GM23338 (cell line): Measurements from ENCODE around the gene TEPSIN. TPM values are rescaled to one million over a fixed set of nuclear protein-coding genes. Genes with fewer than 3 reads are reported as not detected.

ENCODE experiments used
- ATAC-seq: fragments of 200-7000 bp; cut with Tn5 transposase; 3 replicates; pipeline ENCODE4 v1.9.1; 2020
- DNase-seq: peaks from one replicate; pipeline ENCODE4 v3.0.0-alpha.2; 2015; ENCODE audit warnings: low spot score
- H2AFZ ChIP-seq: fragments of 200-600 bp; sonication (generic); 2 replicates; pipeline ENCODE4 v1.8.0; 2016; ENCODE audit warnings: antibody characterized with exemption, mild to moderate bottlenecking, moderate library complexity
- H3F3A ChIP-seq: fragments of 200-600 bp; sonication (generic); replicated peaks from 2 replicates; pipeline ENCODE4 v1.8.0; 2017; ENCODE audit warnings: antibody characterized with exemption, mixed run types, low read depth
- H3K27ac ChIP-seq: fragments of 200-600 bp; sonication (generic); 2 replicates; pipeline ENCODE4 v1.6.1; 2016; ENCODE audit warnings: low read depth
- H3K27me3 ChIP-seq: fragments of 200-600 bp; sonication (generic); 2 replicates; pipeline ENCODE4 v1.8.0; 2016; ENCODE audit warnings: mild to moderate bottlenecking, mixed run types, moderate library complexity; ENCODE audit not compliant: insufficient read depth
- H3K36me3 ChIP-seq: fragments of 200-600 bp; sonication (generic); 2 replicates; pipeline ENCODE4 v1.8.0; 2016; ENCODE audit warnings: mild to moderate bottlenecking; ENCODE audit not compliant: insufficient read depth
- H3K4me1 ChIP-seq: fragments of 200-600 bp; sonication (generic); 2 replicates; pipeline ENCODE4 v1.8.0; 2016; ENCODE audit warnings: mild to moderate bottlenecking, moderate library complexity; ENCODE audit not compliant: insufficient read depth
- H3K4me2 ChIP-seq: fragments of 200-600 bp; sonication (generic); 2 replicates; pipeline ENCODE4 v1.7.1; 2017; ENCODE audit warnings: mixed run types
- H3K4me3 ChIP-seq: fragments of 200-600 bp; sonication (generic); 2 replicates; pipeline ENCODE4 v1.6.1; 2016; ENCODE audit warnings: mixed run types
- H3K79me2 ChIP-seq: fragments of 200-600 bp; sonication (generic); replicated peaks from 2 replicates; pipeline ENCODE4 v1.8.0; 2017; ENCODE audit warnings: mild to moderate bottlenecking; ENCODE audit not compliant: insufficient read depth
- H3K9me2 ChIP-seq: fragments of 200-600 bp; sonication (generic); 2 replicates; pipeline ENCODE4 v1.8.0; 2017; ENCODE audit not compliant: insufficient read depth
- H4K20me1 ChIP-seq: fragments of 200-600 bp; sonication (generic); replicated peaks from 2 replicates; pipeline ENCODE4 v1.8.0; 2017; ENCODE audit warnings: mild to moderate bottlenecking; ENCODE audit not compliant: insufficient read depth
- H3K27ac Mint-ChIP-seq: 2 replicates; pipeline ENCODE4 v1.8.0; 2020; ENCODE audit warnings: inconsistent platforms, mild to moderate bottlenecking, moderate library complexity, mixed read lengths
- H3K27me3 Mint-ChIP-seq: 3 replicates; pipeline ENCODE4 v1.8.0; 2022; ENCODE audit warnings: low read depth, mild to moderate bottlenecking, moderate library complexity, mixed read lengths, inconsistent platforms; ENCODE audit not compliant: insufficient read depth, poor library complexity
- H3K36me3 Mint-ChIP-seq: 3 replicates; pipeline ENCODE4 v1.8.0; 2021; ENCODE audit warnings: low read depth, mild to moderate bottlenecking, inconsistent platforms, moderate library complexity, mixed read lengths
- H3K4me1 Mint-ChIP-seq: 3 replicates; pipeline ENCODE4 v1.8.0; 2020; ENCODE audit warnings: mild to moderate bottlenecking, inconsistent platforms, mixed read lengths
- H3K4me3 Mint-ChIP-seq: 3 replicates; pipeline ENCODE4 v1.8.0; 2021; ENCODE audit warnings: moderate library complexity, mild to moderate bottlenecking, inconsistent platforms, mixed read lengths
- H3K9me3 Mint-ChIP-seq: 3 replicates; pipeline ENCODE4 v1.8.0; 2020; ENCODE audit warnings: moderate library complexity, mild to moderate bottlenecking, inconsistent platforms, mixed read lengths
- CREB1 ChIP-seq: fragments of 250-450 bp; sonication (Bioruptor Pico); IDR thresholded peaks from 2 replicates; pipeline ENCODE4 v1.5.0; 2020; ENCODE audit warnings: low read depth, mild to moderate bottlenecking, moderate library complexity
- CTCF ChIP-seq, 2 experiments: fragments of 200-600 bp in 1 of 2; sonication (generic) in 1 of 2; conservative IDR thresholded peaks; 2 replicates each; pipeline versions ENCODE4 v1.5.1 to v1.6.1; 2016 to 2017; ENCODE audit warnings: antibody characterized with exemption in 2 of 2, low read depth in 2 of 2, mild to moderate bottlenecking in 2 of 2, moderate library complexity in 1 of 2
- ETS1 ChIP-seq: IDR thresholded peaks from 2 replicates; pipeline ENCODE4 v1.6.1; 2016; ENCODE audit warnings: antibody characterized with exemption
- EZH2 ChIP-seq: fragments of 200-600 bp; sonication (generic); IDR thresholded peaks from one replicate; pipeline ENCODE4 v1.8.0; 2017; ENCODE audit warnings: antibody characterized with exemption, mild to moderate bottlenecking, low read depth; ENCODE audit not compliant: unreplicated experiment
- EZH2phosphoT487 ChIP-seq: fragments of 200-600 bp; sonication (generic); IDR thresholded peaks from one replicate; pipeline ENCODE4 v1.8.1; 2018; ENCODE audit warnings: antibody characterized with exemption; ENCODE audit not compliant: unreplicated experiment
- JUNB ChIP-seq: IDR thresholded peaks from one replicate; pipeline ENCODE4 v1.6.1; 2016; ENCODE audit warnings: antibody characterized with exemption; ENCODE audit not compliant: unreplicated experiment
- NANOG ChIP-seq: IDR thresholded peaks from 2 replicates; pipeline ENCODE4 v1.6.1; 2016; ENCODE audit warnings: antibody characterized with exemption, borderline replicate concordance
- POLR2AphosphoS5 ChIP-seq: IDR thresholded peaks from 2 replicates; pipeline ENCODE4 v1.6.1; 2016; ENCODE audit warnings: antibody characterized with exemption, low read depth
- REST ChIP-seq: IDR thresholded peaks from one replicate; pipeline ENCODE4 v1.6.1; 2018; ENCODE audit warnings: antibody characterized with exemption; ENCODE audit not compliant: unreplicated experiment
- STAT1 ChIP-seq: IDR thresholded peaks from one replicate; pipeline ENCODE4 v1.6.1; 2016; ENCODE audit warnings: antibody characterized with exemption; ENCODE audit not compliant: unreplicated experiment
- ZNF114 ChIP-seq: fragments of 250-450 bp; sonication (Bioruptor Pico); IDR thresholded peaks from 2 replicates; pipeline ENCODE4 v1.5.0; 2020; ENCODE audit warnings: mild to moderate bottlenecking, moderate library complexity
- ZNF331 ChIP-seq: fragments of 250-450 bp; sonication (Bioruptor Pico); IDR thresholded peaks from 2 replicates; pipeline ENCODE4 v1.5.0; 2020; ENCODE audit warnings: low read depth, mild to moderate bottlenecking, moderate library complexity
- ZNF462 ChIP-seq: fragments of 250-450 bp; sonication (Bioruptor Pico); IDR thresholded peaks from 2 replicates; pipeline ENCODE4 v1.5.0; 2020; ENCODE audit warnings: mild to moderate bottlenecking, moderate library complexity
- polyA plus RNA-seq: library from polyadenylated mRNA; unstranded; fragments of >200 nt; fragmentation: Nextera tagmentation; extraction: Ambion mirVana; gene quantifications from 2 replicates; pipeline ENCODE4 v1.2.1, GENCODE V29; 2016
- total RNA-seq: library from RNA; depleted of rRNA; stranded (reverse); fragments of >200 nt; shearing (Covaris generic); gene quantifications from 2 replicates; pipeline ENCODE4 v1.2.3, GENCODE V29; 2014

The TEPSIN gene
- total and polyA plus RNA-seq, 2 experiments from 2014 or later = 4.4 to 25.3 TPM

GRCh38 chr17:81221842-81222619, 16.8 kb downstream of the TEPSIN start:
- H3K4me2 ChIP-seq = peak overlapping the region; percentile 89
- no peak for TF ChIP-seq ETS1
- TF ChIP-seq CTCF (conservative IDR thresholded peaks at IDR 0.05; ENCODE audit: low read depth in 2 of 2) = no peak
- TF ChIP-seq POLR2AphosphoS5 = no peak
- no peak for TF ChIP-seq REST
- TF ChIP-seq CREB1 (CRISPR knock-in tag) = no peak
- TF ChIP-seq JUNB = no peak
- no peak for TF ChIP-seq ZNF462 (CRISPR knock-in tag)
- TF ChIP-seq ZNF114 (CRISPR knock-in tag) = no peak
- no peak for TF ChIP-seq EZH2
- TF ChIP-seq NANOG = no peak
- TF ChIP-seq STAT1 = no peak
- TF ChIP-seq ZNF331 (CRISPR knock-in tag) = no peak
- TF ChIP-seq EZH2phosphoT487 = no peak
- H4K20me1 ChIP-seq = no peaks in the 10 kb centered on the region; the same call in 1 of the 2 replicates
- no peaks in the 10 kb centered on the region for H3F3A ChIP-seq
- Mint-ChIP-seq H3K27ac (no peak overlapping the region), H3K4me1 (peaks cover 15% of the 10 kb centered on the region), H3K27me3 (peaks cover 4% of the 10 kb centered on the region), H3K4me3 (peak overlapping the region; percentile 76), H3K9me3 (no peaks in the 10 kb centered on the region; the same call in 2 of the 3 replicates), H3K36me3 (no peaks in the 10 kb centered on the region; the same call in 1 of the 3 replicates)
- H3K27me3 ChIP-seq = 0 out of 2 replicates have a peak, but pooled peaks cover 3% of the 10 kb centered on the region
- no peaks in the 10 kb centered on the region for H3K36me3 ChIP-seq
- H3K27ac ChIP-seq = no peak overlapping the region
- no peaks in the 10 kb centered on the region for H3K9me2 ChIP-seq
- ATAC-seq (peak; percentile 12), DNase-seq (no peak)
- H3K4me1 ChIP-seq = peaks cover 14% of the 10 kb centered on the region
- H2AFZ ChIP-seq = no peak overlapping the region
- peaks cover 23% of the 10 kb centered on the region for H3K79me2 ChIP-seq
- peak overlapping the region; percentile 93 for H3K4me3 ChIP-seq
